ENCODE data around the gene LRRC8D. TPM values are rescaled to one million over a fixed set of nuclear protein-coding genes. Genes with fewer than 3 reads are reported as not detected.

Gene LRRC8D
- total RNA-seq, 4 donors from 2014 or later, result 12.0 to 47.4 (median 17.8) TPM

DNA sequence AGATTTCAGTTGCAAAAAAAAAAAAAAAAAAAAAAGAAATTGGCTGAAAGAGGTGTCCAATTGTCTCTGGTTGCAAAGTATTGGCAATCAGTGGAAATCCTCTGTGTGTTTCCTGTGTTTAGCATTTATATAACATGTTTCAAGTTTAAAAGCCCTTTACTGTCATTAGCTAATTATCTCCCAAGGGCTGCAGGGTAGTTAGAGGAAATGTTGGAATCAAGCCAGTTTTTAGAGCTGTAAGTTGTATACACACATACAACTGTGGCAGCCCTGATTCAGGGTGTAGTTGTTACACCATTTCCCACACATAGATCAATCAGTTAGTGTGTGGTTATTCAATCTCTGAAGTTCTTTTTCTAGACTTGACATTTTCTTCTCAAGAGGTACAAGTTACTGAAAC is 165.2 kb downstream of the LRRC8D start:
- TF ChIP-seq, protein P1, sequence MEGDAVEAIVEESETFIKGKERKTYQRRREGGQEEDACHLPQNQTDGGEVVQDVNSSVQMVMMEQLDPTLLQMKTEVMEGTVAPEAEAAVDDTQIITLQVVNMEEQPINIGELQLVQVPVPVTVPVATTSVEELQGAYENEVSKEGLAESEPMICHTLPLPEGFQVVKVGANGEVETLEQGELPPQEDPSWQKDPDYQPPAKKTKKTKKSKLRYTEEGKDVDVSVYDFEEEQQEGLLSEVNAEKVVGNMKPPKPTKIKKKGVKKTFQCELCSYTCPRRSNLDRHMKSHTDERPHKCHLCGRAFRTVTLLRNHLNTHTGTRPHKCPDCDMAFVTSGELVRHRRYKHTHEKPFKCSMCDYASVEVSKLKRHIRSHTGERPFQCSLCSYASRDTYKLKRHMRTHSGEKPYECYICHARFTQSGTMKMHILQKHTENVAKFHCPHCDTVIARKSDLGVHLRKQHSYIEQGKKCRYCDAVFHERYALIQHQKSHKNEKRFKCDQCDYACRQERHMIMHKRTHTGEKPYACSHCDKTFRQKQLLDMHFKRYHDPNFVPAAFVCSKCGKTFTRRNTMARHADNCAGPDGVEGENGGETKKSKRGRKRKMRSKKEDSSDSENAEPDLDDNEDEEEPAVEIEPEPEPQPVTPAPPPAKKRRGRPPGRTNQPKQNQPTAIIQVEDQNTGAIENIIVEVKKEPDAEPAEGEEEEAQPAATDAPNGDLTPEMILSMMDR (IDR thresholded peaks at IDR 0.05), result no peak
- no peak for TF ChIP-seq POLR2A (IDR thresholded peaks at IDR 0.05)
- no peaks in the 10 kb centered on the region for H3K36me3 ChIP-seq
- H3K27ac ChIP-seq, result no peak overlapping the region
- intact Hi-C loops (cut with DNase I; ENCODE audit: low total_unique reads), result no loop called here
- no peaks in the 10 kb centered on the region for H3K9me3 ChIP-seq
- no peaks in the 10 kb centered on the region for H3K4me1 ChIP-seq
- no peak overlapping the region for H3K4me3 ChIP-seq
- no peaks in the 10 kb centered on the region for H3K27me3 ChIP-seq
- DNase-seq, result no peak

Other genes with a start within 250 kb of the LRRC8D start
- gene LRRC8C, start 187.9 kb upstream of the LRRC8D start, total RNA-seq, result 10 to 100 TPM; 10.9 to 23.8 (median 19.8) TPM
- gene ZNF326, start 174.1 kb downstream of the LRRC8D start, total RNA-seq, result 10 to 100 TPM in 3 of 4 donors, 1 to 10 TPM in 1; 6.7 to 43.3 (median 24.1) TPM